Measurements from ENCODE around the gene SIVA1. TPM values are rescaled to one million over a fixed set of nuclear protein-coding genes. Genes with fewer than 3 reads are reported as not detected.

The SIVA1 gene
- total RNA-seq, 1 donor from 2014 or later: 117 TPM

- Mint-ChIP-seq H3K27ac (no peak overlapping the region), H3K27me3 (no peaks in the 10 kb centered on the region), H3K36me3 (ENCODE audit: low read depth) (peaks cover 49% of the 10 kb centered on the region), H3K9me3 (no peaks in the 10 kb centered on the region), H3K4me3 (no peak overlapping the region), H3K4me1 (peaks cover 3% of the 10 kb centered on the region)
- intact Hi-C loops (cut with micrococcal nuclease): no loop called here
- no peak for DNase-seq
These were observed 19.2 kb downstream of the SIVA1 start for GRCh38 chr14:104771918-104772706.

DNA sequence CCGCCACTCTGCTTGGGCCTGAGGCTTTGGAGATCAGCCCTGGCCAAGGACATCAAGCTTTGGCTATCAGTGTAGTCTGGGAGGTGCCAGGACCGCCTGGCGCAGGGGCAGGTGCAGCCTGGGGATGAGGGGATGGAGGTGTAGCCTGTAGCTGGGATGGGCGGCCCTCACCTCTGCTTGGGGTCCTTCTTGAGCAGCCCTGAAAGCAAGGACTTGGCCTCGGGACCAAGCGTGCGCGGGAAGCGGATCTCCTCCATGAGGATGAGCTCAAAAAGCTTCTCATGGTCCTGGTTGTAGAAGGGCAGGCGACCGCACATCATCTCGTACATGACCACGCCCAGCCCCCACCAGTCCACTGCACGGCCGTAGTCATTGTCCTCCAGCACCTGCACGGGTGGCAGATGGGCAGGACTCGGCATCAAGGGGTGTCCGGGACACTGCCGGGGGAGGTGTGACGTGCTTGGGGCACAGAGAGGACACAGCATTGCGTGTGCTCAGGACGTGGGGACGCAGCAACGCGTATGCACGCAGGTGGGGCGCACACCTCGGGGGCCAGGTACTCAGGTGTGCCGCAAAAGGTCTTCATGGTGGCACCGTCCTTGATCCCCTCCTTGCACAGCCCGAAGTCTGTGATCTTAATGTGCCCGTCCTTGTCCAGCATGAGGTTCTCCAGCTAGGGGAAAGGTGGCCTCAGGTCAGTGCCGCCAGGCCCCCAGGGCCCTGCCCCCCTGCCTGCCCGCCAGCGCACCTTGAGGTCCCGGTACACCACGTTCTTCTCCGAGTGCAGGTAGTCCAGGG lies 20.0 kb downstream of the SIVA1 start:
- Mint-ChIP-seq H3K9me3 (no peaks in the 10 kb centered on the region), H3K27ac (no peak overlapping the region), H3K4me1 (peaks cover 3% of the 10 kb centered on the region), H3K36me3 (ENCODE audit: low read depth) (peaks cover 49% of the 10 kb centered on the region), H3K4me3 (no peak overlapping the region), H3K27me3 (no peaks in the 10 kb centered on the region)
- DNase-seq: no peak
- intact Hi-C loops (cut with micrococcal nuclease): no loop called here

- intact Hi-C loops (cut with micrococcal nuclease): no loop called here
- H3K27ac Mint-ChIP-seq: no peak overlapping the region
- no peak for DNase-seq
- H3K9me3 Mint-ChIP-seq: no peaks in the 10 kb centered on the region
- H3K27me3 Mint-ChIP-seq: no peaks in the 10 kb centered on the region
- peaks cover 1% of the 10 kb centered on the region for H3K4me1 Mint-ChIP-seq
- H3K36me3 Mint-ChIP-seq (ENCODE audit: low read depth): peaks cover 49% of the 10 kb centered on the region
- H3K4me3 Mint-ChIP-seq: no peak overlapping the region
These were observed 20.8 kb downstream of the SIVA1 start for GRCh38 chr14:104773505-104774452.

DNA sequence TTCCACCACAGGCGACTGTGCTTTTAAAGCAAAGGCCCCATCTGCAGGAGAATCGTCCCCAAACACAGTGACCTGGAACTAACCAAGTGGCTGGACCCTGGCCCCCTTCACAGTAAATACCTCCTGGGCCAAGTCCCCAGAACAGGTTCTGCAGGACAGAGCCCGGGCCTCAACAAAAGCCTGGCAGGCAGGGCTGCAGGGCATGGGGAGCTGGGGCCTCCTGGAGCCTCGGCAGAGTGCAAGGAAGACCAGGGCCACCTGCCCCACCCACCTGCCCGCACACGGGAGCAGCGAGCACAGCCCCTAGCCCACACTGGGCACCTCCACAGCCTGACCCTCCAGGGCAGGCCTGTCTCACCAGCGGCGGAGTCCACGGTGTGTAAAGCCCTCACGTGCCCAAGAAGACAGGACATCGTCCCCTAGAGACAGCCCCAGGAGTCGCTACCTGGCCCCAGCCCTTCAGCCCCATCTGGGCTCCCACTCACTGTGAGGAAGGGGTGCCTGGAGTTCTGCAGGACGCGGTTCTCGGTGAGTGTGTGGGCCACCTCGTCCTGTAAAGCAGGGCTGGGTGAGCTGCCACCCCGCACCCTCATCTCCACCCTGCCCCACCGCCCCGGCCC lies 21.6 kb downstream of the SIVA1 start:
- intact Hi-C loops (cut with micrococcal nuclease): no loop called here
- Mint-ChIP-seq H3K27me3 (no peaks in the 10 kb centered on the region), H3K4me1 (no peaks in the 10 kb centered on the region), H3K9me3 (no peaks in the 10 kb centered on the region), H3K27ac (no peak overlapping the region), H3K36me3 (ENCODE audit: low read depth) (peaks cover 49% of the 10 kb centered on the region), H3K4me3 (no peak overlapping the region)
- DNase-seq: no peak

- Mint-ChIP-seq H3K27me3 (no peaks in the 10 kb centered on the region), H3K4me3 (no peak overlapping the region), H3K4me1 (no peaks in the 10 kb centered on the region), H3K27ac (no peak overlapping the region), H3K36me3 (ENCODE audit: low read depth) (peaks cover 45% of the 10 kb centered on the region), H3K9me3 (no peaks in the 10 kb centered on the region)
- intact Hi-C loops (cut with micrococcal nuclease): no loop called here
- DNase-seq: no peak
These were observed 22.1 kb downstream of the SIVA1 start for GRCh38 chr14:104775073-104775489.

DNA sequence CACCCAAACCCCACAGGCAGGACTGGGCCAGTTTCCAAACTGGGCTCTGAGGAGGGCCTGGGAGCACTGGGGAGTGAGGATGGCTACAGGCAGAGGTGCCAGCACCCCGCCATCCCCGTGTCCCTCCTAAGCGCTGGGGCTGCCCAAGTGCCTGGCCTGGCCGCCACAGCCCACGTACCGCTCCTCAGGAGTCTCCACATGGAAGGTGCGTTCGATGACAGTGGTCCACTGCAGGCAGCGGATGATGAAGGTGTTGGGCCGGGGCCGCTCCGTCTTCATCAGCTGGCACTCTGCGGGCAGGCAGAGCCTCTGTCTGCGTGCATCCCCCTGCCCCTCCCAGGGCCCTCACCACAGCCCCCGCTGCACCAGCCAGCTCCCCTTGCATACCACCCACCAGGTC lies 23.5 kb downstream of the SIVA1 start:
- DNase-seq: no peak
- Mint-ChIP-seq H3K36me3 (ENCODE audit: low read depth) (peaks cover 32% of the 10 kb centered on the region), H3K27me3 (no peaks in the 10 kb centered on the region), H3K4me1 (no peaks in the 10 kb centered on the region), H3K4me3 (no peak overlapping the region), H3K27ac (no peak overlapping the region), H3K9me3 (no peaks in the 10 kb centered on the region)
- intact Hi-C loops (cut with micrococcal nuclease): no loop called here

GRCh38 chr14:104776961-104777807 lies 24.2 kb downstream of the SIVA1 start:
- Mint-ChIP-seq H3K27me3 (no peaks in the 10 kb centered on the region), H3K36me3 (ENCODE audit: low read depth) (peaks cover 25% of the 10 kb centered on the region), H3K4me1 (no peaks in the 10 kb centered on the region), H3K4me3 (no peak overlapping the region), H3K9me3 (no peaks in the 10 kb centered on the region), H3K27ac (no peak overlapping the region)
- intact Hi-C loops (cut with micrococcal nuclease): no loop called here
- no peak for DNase-seq

GRCh38 chr14:104777808-104778249 lies 24.9 kb downstream of the SIVA1 start:
- intact Hi-C loops (cut with micrococcal nuclease): no loop called here
- peaks cover 20% of the 10 kb centered on the region for H3K36me3 Mint-ChIP-seq (ENCODE audit: low read depth)

DNA sequence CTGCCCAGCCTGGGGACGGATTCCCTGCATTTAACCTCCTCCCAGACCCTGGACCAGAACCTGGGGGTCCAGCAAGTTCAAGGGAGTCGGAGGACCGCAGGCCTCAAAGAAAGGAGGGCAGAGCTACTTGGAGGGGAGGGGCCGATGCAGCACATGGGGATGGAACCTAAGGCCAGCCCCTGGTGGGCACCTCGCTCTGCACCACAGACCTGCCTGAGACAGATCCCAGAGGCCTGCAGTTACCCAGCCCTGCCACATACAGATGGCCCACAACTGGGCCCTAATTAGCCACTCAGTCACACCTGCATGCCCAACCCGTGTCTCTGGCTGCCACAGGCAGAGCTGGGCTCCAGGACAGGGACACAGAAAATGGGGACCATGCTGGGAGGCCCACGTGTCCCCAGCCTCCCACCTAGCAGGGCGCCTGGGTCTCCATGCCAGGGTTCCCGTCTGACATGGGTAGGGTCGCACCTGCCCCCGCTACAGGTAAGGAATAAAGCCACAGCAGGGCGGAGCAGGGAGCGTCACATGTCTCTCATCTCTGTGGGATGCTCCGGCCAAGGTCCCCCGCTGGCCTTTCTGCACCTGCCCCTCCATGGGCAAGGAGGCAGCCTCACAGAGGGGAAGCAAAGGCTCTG lies 25.9 kb downstream of the SIVA1 start:
- Mint-ChIP-seq H3K4me3 (no peak overlapping the region), H3K9me3 (no peaks in the 10 kb centered on the region), H3K27ac (no peak overlapping the region), H3K27me3 (no peaks in the 10 kb centered on the region), H3K4me1 (no peaks in the 10 kb centered on the region), H3K36me3 (ENCODE audit: low read depth) (peaks cover 16% of the 10 kb centered on the region)
- intact Hi-C loops (cut with micrococcal nuclease): no loop called here
- DNase-seq: no peak

More at GRCh38 chr14:104777808-104778249, 24.9 kb downstream of the SIVA1 start:
- H3K27ac Mint-ChIP-seq: no peak overlapping the region
- no peaks in the 10 kb centered on the region for H3K4me1 Mint-ChIP-seq
- no peak overlapping the region for H3K4me3 Mint-ChIP-seq
- no peaks in the 10 kb centered on the region for H3K9me3 Mint-ChIP-seq
- H3K27me3 Mint-ChIP-seq: no peaks in the 10 kb centered on the region
- no peak for DNase-seq

DNA sequence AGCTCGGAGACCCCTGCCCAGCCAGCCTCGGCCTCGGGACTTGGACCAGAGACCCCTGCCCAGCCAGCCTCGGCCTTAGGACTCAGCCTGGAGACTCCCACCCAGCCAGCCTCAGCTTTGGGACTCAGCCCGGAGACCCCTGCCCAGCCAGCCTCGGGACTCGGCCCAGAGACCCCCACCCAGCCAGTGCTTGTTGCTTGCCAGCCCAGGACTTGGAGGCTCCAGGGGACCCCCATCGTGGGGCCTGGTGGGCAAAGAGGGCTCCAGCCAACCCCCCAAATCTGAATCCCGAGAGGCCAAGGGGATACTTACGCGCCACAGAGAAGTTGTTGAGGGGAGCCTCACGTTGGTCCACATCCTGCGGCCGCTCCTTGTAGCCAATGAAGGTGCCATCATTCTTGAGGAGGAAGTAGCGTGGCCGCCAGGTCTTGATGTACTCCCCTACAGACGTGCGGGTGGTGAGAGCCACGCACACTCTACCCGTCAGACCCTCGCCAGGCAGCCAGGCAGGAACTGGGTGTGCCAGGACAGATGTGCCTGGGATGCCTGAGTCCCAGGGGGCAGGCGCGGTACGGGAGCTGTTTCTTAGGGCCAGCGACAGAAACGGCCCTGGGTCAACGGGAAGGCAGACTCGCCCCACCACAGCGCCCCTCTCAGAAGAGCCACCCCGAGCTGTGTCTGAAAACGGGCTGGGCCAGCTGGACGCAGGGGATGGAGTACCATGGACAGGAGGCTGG lies 27.0 kb downstream of the SIVA1 start:
- Mint-ChIP-seq H3K4me1 (no peaks in the 10 kb centered on the region), H3K27me3 (no peaks in the 10 kb centered on the region), H3K27ac (no peak overlapping the region), H3K4me3 (no peak overlapping the region), H3K36me3 (ENCODE audit: low read depth) (peaks cover 13% of the 10 kb centered on the region), H3K9me3 (no peaks in the 10 kb centered on the region)
- intact Hi-C loops (cut with micrococcal nuclease): no loop called here
- no peak for DNase-seq

GRCh38 chr14:104780513-104781030 lies 27.6 kb downstream of the SIVA1 start:
- no peak for DNase-seq
- Mint-ChIP-seq H3K36me3 (ENCODE audit: low read depth) (peaks cover 12% of the 10 kb centered on the region), H3K4me1 (no peaks in the 10 kb centered on the region), H3K9me3 (no peaks in the 10 kb centered on the region), H3K27me3 (no peaks in the 10 kb centered on the region), H3K27ac (no peak overlapping the region), H3K4me3 (no peak overlapping the region)
- intact Hi-C loops (cut with micrococcal nuclease): no loop called here
